Activated B cell treated with CpG ODN at 0.5 μM for 24 hours (primary cell): ENCODE data around the gene RWDD1. TPM values are rescaled to one million over a fixed set of nuclear protein-coding genes. Genes with fewer than 3 reads are reported as not detected.

Source experiments
- ATAC-seq: fragments of 200-7000 bp; cut with Tn5 transposase; one replicate; pipeline ENCODE4 v1.10.0; 2021; ENCODE audit warnings: low read depth, mild to moderate bottlenecking, moderate library complexity
- CTCF ChIA-PET: fragments of 350-600 bp; sonication (Branson Sonifier 250); formaldehyde crosslinking; loops from one replicate; lab custom pipeline; 2021; ENCODE audit warnings: antibody characterized with exemption; lab: Charles Lee
- POLR2A ChIA-PET: fragments of 350-600 bp; sonication (Branson Sonifier 250); formaldehyde crosslinking; loops from one replicate; lab custom pipeline; 2021; ENCODE audit warnings: antibody characterized with exemption; lab: Charles Lee
- DNase-seq: peaks from one replicate; pipeline ENCODE4 v3.0.0; 2022
- H3K27ac Mint-ChIP-seq: one replicate; pipeline ENCODE4 v1.8.0; 2020; ENCODE audit warnings: mixed read lengths
- H3K27me3 Mint-ChIP-seq: one replicate; pipeline ENCODE4 v1.8.0; 2021; ENCODE audit warnings: mixed read lengths
- H3K36me3 Mint-ChIP-seq: one replicate; pipeline ENCODE4 v1.8.0; 2021; ENCODE audit warnings: low read depth, mixed read lengths
- H3K4me1 Mint-ChIP-seq: one replicate; pipeline ENCODE4 v1.8.0; 2021; ENCODE audit warnings: mixed read lengths
- H3K4me3 Mint-ChIP-seq: one replicate; pipeline ENCODE4 v1.8.0; 2020; ENCODE audit warnings: mild to moderate bottlenecking, mixed read lengths
- H3K9me3 Mint-ChIP-seq: one replicate; pipeline ENCODE4 v1.8.0; 2020; ENCODE audit warnings: mixed read lengths
- CTCF ChIP-seq: fragments of 200-600 bp; IDR thresholded peaks from one replicate; pipeline ENCODE4 v1.8.0; 2022; ENCODE audit warnings: antibody characterized with exemption, mild to moderate bottlenecking
- intact Hi-C: fragments of 100-400 bp; cut with micrococcal nuclease; formaldehyde crosslinking; loops from one replicate; pipeline ENCODE4 v1.15.1; 2024
- total RNA-seq: library from RNA; stranded (reverse); gene quantifications from 2 replicates; pipeline ENCODE4 v1.2.3, GENCODE V29; 2022

The RWDD1 gene
- total RNA-seq, 1 donor from 2014 or later, result 30.9 TPM

- Mint-ChIP-seq H3K4me1 (no peaks in the 10 kb centered on the region), H3K36me3 (no peaks in the 10 kb centered on the region), H3K27ac (no peak overlapping the region), H3K27me3 (peaks cover 11% of the 10 kb centered on the region), H3K4me3 (no peak overlapping the region), H3K9me3 (no peaks in the 10 kb centered on the region)
- ChIA-PET POLR2A (no interaction called here), CTCF (interaction anchor here (0.9 to 1.7 kb wide), 2 partner anchors 12 to 288 kb away, joined by 3 to 4 read pairs; partner anchors contain the start of gene TRAPPC3L)
- ATAC-seq (no peak), DNase-seq (no peak)
- intact Hi-C loops, result no loop called here
- no peak for TF ChIP-seq CTCF
Observed at GRCh38 chr6:116556814-116557415, 14.4 kb upstream of the RWDD1 start.

- DNase-seq (no peak), ATAC-seq (no peak)
- no peak for TF ChIP-seq CTCF
- Mint-ChIP-seq H3K4me1 (no peaks in the 10 kb centered on the region), H3K27ac (no peak overlapping the region), H3K36me3 (no peaks in the 10 kb centered on the region), H3K27me3 (peaks cover 11% of the 10 kb centered on the region), H3K4me3 (no peak overlapping the region), H3K9me3 (no peaks in the 10 kb centered on the region)
- CTCF ChIA-PET, result interaction anchor here (0.9 to 1.7 kb wide), 2 partner anchors 13 to 289 kb away, joined by 3 to 4 read pairs; partner anchors contain the start of gene TRAPPC3L
- intact Hi-C loops, result no loop called here
- POLR2A ChIA-PET, result no interaction called here
Observed at GRCh38 chr6:116557893-116558292, 13.4 kb upstream of the RWDD1 start.

GRCh38 chr6:116560130-116560529 is 11.2 kb upstream of the RWDD1 start:
- Mint-ChIP-seq H3K27ac (no peak overlapping the region), H3K4me3 (no peak overlapping the region), H3K4me1 (peaks cover 2% of the 10 kb centered on the region), H3K27me3 (peaks cover 11% of the 10 kb centered on the region), H3K9me3 (no peaks in the 10 kb centered on the region), H3K36me3 (no peaks in the 10 kb centered on the region)
- POLR2A ChIA-PET, result no interaction called here
- no peak for TF ChIP-seq CTCF
- DNase-seq, result no peak
- intact Hi-C loops, result no loop called here
- CTCF ChIA-PET, result interaction anchor here (0.6 to 3.5 kb wide), 15 partner anchors 9 to 443 kb away, joined by 3 to 40 read pairs (median 5); partner anchors contain the start of gene RWDD1
- no peak for ATAC-seq

- intact Hi-C loops, result loop anchor here (1.0 kb wide), 4 partner anchors 25 to 343 kb away; no protein-coding TSS in a partner anchor
Observed at GRCh38 chr6:116561377-116562018, 9.8 kb upstream of the RWDD1 start.

More at GRCh38 chr6:116561377-116562018, 9.8 kb upstream of the RWDD1 start:
- Mint-ChIP-seq H3K27ac (no peak overlapping the region), H3K27me3 (peaks cover 14% of the 10 kb centered on the region), H3K4me1 (peaks cover 2% of the 10 kb centered on the region), H3K9me3 (no peaks in the 10 kb centered on the region), H3K36me3 (no peaks in the 10 kb centered on the region), H3K4me3 (no peak overlapping the region)
- CTCF ChIA-PET, result interaction anchor here (0.8 to 3.5 kb wide), 21 partner anchors 9 to 444 kb away, joined by 3 to 40 read pairs (median 4); partner anchors contain the start of gene RWDD1
- TF ChIP-seq CTCF, result peak; percentile 50
- ATAC-seq, result peak; percentile 81
- peak; percentile 37 for DNase-seq
- POLR2A ChIA-PET, result interaction anchor here (1.0 kb wide), 2 partner anchors 10 to 342 kb away, joined by 4 to 9 read pairs; partner anchors contain the start of gene RWDD1
